ENCODE measurements around the gene PAK1IP1.

DNA sequence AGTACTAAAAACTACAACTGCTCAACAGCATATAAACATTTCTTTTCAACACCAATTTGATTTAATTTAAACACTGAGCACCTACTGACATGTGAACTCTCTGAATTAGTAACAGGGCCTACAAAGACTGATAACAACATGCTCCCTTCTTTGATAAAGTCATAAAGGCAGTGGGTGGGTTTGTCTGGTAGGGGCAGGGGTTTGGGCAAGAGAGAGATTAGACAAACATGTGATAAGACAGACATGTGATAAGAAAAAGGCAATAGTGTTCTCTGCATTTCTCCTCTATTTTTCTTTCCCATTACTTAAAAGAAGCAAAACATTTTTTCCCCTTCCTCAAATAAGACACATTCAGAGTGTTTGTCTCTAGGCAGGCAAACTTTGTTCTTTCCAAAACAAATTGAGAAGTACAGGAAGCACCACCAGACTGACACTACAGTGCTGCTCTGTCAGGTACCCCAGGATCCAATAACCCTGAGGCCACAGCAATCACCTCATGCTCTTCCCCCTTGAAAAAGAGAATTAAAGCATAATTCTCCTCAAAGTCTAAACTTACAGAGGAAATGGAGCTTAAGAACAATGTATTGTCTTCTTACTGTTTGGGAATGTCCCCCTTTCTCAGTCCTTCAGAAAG is 12.3 kb upstream of the PAK1IP1 start:
- TF ChIP-seq, protein P1, sequence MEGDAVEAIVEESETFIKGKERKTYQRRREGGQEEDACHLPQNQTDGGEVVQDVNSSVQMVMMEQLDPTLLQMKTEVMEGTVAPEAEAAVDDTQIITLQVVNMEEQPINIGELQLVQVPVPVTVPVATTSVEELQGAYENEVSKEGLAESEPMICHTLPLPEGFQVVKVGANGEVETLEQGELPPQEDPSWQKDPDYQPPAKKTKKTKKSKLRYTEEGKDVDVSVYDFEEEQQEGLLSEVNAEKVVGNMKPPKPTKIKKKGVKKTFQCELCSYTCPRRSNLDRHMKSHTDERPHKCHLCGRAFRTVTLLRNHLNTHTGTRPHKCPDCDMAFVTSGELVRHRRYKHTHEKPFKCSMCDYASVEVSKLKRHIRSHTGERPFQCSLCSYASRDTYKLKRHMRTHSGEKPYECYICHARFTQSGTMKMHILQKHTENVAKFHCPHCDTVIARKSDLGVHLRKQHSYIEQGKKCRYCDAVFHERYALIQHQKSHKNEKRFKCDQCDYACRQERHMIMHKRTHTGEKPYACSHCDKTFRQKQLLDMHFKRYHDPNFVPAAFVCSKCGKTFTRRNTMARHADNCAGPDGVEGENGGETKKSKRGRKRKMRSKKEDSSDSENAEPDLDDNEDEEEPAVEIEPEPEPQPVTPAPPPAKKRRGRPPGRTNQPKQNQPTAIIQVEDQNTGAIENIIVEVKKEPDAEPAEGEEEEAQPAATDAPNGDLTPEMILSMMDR (IDR thresholded peaks at IDR 0.05), result no peak
- TF ChIP-seq EZH2 (IDR thresholded peaks at IDR 0.05), result no peak
- no peak for TF ChIP-seq EZH2phosphoT487 (IDR thresholded peaks at IDR 0.05)
